Measurements from ENCODE around the gene HSBP1L1. TPM values are rescaled to one million over a fixed set of nuclear protein-coding genes. Genes with fewer than 3 reads are reported as not detected.
A peak's percentile ranks its signal among the peaks of the same experiment; 100 is the strongest.

HSBP1L1 gene
- total and polyA plus RNA-seq, 2 of the 8 experiments (the other 6 are each of a cell fraction or from before 2014, with no cell fraction given): 1.0 to 1.3 TPM

DNA sequence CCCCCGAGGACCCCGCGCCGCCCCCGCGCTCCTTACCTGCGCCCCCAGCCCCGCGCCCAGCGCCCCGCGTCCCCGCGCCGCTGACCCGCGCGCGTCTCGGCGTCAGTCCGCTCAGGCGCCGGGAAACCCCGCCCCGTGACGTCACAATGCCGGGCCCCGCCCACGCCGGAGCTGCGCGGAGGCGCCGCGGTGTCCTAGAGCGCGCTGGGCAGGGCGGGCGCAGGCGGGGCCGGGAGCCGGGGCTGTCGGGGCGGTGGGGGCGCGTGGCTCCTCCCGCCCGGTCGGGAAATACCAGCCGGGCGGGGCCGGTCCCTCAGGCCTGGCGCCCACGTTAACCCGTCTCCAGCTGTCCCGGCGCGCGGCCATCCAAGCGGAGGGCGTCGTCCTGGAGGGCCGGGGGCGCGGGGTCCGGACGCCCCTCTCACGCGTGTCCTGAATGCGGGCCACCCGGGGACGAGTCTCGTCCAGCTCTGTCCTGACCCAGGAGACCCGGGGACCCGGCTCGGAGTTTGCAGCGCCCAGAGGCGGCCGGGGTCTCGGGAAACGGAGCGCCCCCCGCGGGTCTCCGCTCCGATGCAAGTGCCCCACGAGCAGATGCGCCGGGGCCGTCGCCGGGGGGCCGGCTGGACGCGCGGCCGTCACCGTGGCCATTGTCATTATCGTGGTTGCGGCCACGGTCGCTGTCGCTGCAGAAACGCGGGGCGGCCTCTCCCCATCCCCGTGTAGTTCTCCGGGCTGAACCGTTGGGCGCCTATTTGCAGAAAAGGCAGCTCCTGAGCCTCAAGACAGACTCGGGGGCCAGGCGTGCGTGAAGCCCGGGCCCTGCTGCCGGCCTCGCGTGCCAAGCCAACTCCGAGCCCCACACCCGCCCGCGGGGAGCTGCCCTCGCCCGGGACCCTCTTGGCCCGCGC, 12.6 kb upstream of the HSBP1L1 start, which contains the start of gene SLC66A2 (continued):
- TF ChIP-seq CTCF (IDR thresholded peaks at IDR 0.05; ENCODE audit: control extremely low read depth in 1 of 3, insufficient read depth in 1 of 3, low read depth in 1 of 3, low read length in 3 of 3) (0 out of 4 replicates have a peak, but pooled peaks of 1 of the 3 experiments have one; percentile 4), KDM4A (IDR thresholded peaks at IDR 0.05; ENCODE audit: low read depth, low read length, severe bottlenecking) (peak; percentile 80), RBBP5 (IDR thresholded peaks at IDR 0.05; ENCODE audit: borderline replicate concordance, low read depth, low read length) (0 out of 2 replicates have a peak, but pooled peaks have one; percentile 29), BACH1 (IDR thresholded peaks at IDR 0.05; ENCODE audit: low read length) (peak; percentile 36; the same call in 1 of the 2 replicates)
- TF ChIP-seq, protein P1, sequence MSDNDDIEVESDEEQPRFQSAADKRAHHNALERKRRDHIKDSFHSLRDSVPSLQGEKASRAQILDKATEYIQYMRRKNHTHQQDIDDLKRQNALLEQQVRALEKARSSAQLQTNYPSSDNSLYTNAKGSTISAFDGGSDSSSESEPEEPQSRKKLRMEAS (IDR thresholded peaks at IDR 0.05): no peak
